GM12878 (cell line): Measurements from ENCODE around the gene NID1. TPM values are rescaled to one million over a fixed set of nuclear protein-coding genes. Genes with fewer than 3 reads are reported as not detected.

Source experiments
- ATAC-seq: fragments of 200-7000 bp; cut with Tn5 transposase; 3 replicates; pipeline ENCODE4 v1.9.1; 2020; ENCODE audit warnings: mild to moderate bottlenecking, moderate library complexity
- Bru-seq: library from RNA; stranded (reverse); fragments of 400-500 nt; gene quantifications from one replicate; lab custom pipeline; 2021; lab: Mats Ljungman, UMichigan
- BruChase-seq, 2 experiments: library from RNA; stranded (reverse); fragments of 400-500 nt; gene quantifications; one replicate each; lab custom pipeline; 2021; lab: Mats Ljungman, UMichigan
- BruUV-seq: library from RNA; stranded (reverse); fragments of 400-500 nt; replicated peaks from 2 replicates; lab custom pipeline; 2021; lab: Mats Ljungman, UMichigan
- CTCF ChIA-PET: fragments of 300-600 bp; sonication (Branson Sonifier 250); formaldehyde crosslinking; extraction: SDS; loops from one replicate; lab custom pipeline; 2021; ENCODE audit warnings: inconsistent platforms; lab: Yijun Ruan, JAX
- POLR2A ChIA-PET: fragments of 350-600 bp; formaldehyde crosslinking; extraction: SDS; loops from one replicate; lab custom pipeline; 2021; ENCODE audit warnings: inconsistent platforms; lab: Charles Lee
- RAD21 ChIA-PET: fragments of 300-600 bp; sonication (Branson Sonifier 250); formaldehyde crosslinking; loops from one replicate; lab custom pipeline; 2023; ENCODE audit warnings: antibody characterized with exemption; ENCODE audit not compliant: unreplicated experiment; lab: Charles Lee
- SMC1A ChIA-PET: fragments of 300-600 bp; sonication (Branson Sonifier 250); formaldehyde crosslinking; loops from one replicate; lab custom pipeline; 2023; ENCODE audit not compliant: unreplicated experiment, uncharacterized antibody; lab: Charles Lee
- DNase-seq: peaks from one replicate; pipeline ENCODE4 v3.0.0-alpha.2; 2011; ENCODE audit warnings: low read depth, low spot score
- FAIRE-seq: peaks from 3 replicates; lab custom pipeline; 2011; peaks lifted over from hg19 to GRCh38; lab: Jason Lieb, UNC
- H2AFZ ChIP-seq: 2 replicates; pipeline ENCODE4 v1.6.0; 2011; ENCODE audit warnings: low read depth, low read length, control low read depth; ENCODE audit not compliant: control insufficient read depth
- H3K27ac ChIP-seq: 2 replicates; pipeline ENCODE4 v1.5.1; 2011; ENCODE audit warnings: control low read depth; ENCODE audit not compliant: control insufficient read depth, insufficient read depth
- H3K27me3 ChIP-seq, 2 experiments: replicated peaks in 1 of 2; 2 replicates each; pipeline versions ENCODE4 v1.6.0 to v1.6.1; 2011; ENCODE audit warnings: low read length in 1 of 2; ENCODE audit not compliant: control insufficient read depth in 2 of 2, insufficient read depth in 2 of 2
- H3K36me3 ChIP-seq, 2 experiments: 2 replicates each; pipeline ENCODE4 v1.5.1; 2011; ENCODE audit warnings: low read length in 1 of 2; ENCODE audit not compliant: control insufficient read depth in 2 of 2, insufficient read depth in 2 of 2
- H3K4me1 ChIP-seq: 2 replicates; pipeline ENCODE4 v1.6.1; 2011; ENCODE audit warnings: mild to moderate bottlenecking, low read length, moderate library complexity, mixed read lengths; ENCODE audit not compliant: control insufficient read depth, insufficient read depth
- H3K4me2 ChIP-seq: 2 replicates; pipeline ENCODE4 v1.6.0; 2011; ENCODE audit warnings: control low read depth; ENCODE audit not compliant: control insufficient read depth, insufficient read depth
- H3K4me3 ChIP-seq: fragments of 200-600 bp; sonication (generic); 2 replicates; pipeline ENCODE4 v1.5.1; 2016
- H3K79me2 ChIP-seq: 2 replicates; pipeline ENCODE4 v1.6.0; 2011; ENCODE audit warnings: low read length; ENCODE audit not compliant: control insufficient read depth, insufficient read depth
- H3K9ac ChIP-seq: 2 replicates; pipeline ENCODE4 v1.8.0; 2011; ENCODE audit warnings: low read length, control low read depth, mixed read lengths; ENCODE audit not compliant: control insufficient read depth, insufficient read depth
- H3K9me3 ChIP-seq: replicated peaks from 3 replicates; pipeline ENCODE4 v1.5.1; 2011; ENCODE audit warnings: mild to moderate bottlenecking, low read length; ENCODE audit not compliant: control insufficient read depth, insufficient read depth
- H4K20me1 ChIP-seq: 2 replicates; pipeline ENCODE4 v1.6.0; 2011; ENCODE audit not compliant: control insufficient read depth, insufficient read depth
- IKZF1 ChIP-seq: fragments of 450-650 bp; conservative IDR thresholded peaks from 2 replicates; pipeline ENCODE4 v1.6.1; 2017; ENCODE audit warnings: antibody characterized with exemption, mild to moderate bottlenecking
- IKZF2 ChIP-seq, 2 experiments: fragments of 450-650 bp; IDR thresholded peaks; 2 replicates each; pipeline ENCODE4 v1.6.1; 2017; ENCODE audit warnings: mild to moderate bottlenecking in 2 of 2, moderate library complexity in 2 of 2
- LARP7 ChIP-seq: fragments of 450-650 bp; IDR thresholded peaks from 2 replicates; pipeline ENCODE4 v1.6.1; 2017; ENCODE audit warnings: mild to moderate bottlenecking
- NR2F1 ChIP-seq: fragments of 450-650 bp; conservative IDR thresholded peaks from 2 replicates; pipeline ENCODE4 v1.6.1; 2017; ENCODE audit warnings: mild to moderate bottlenecking
- SIX5 ChIP-seq: IDR thresholded peaks from 2 replicates; pipeline ENCODE4 v1.6.1; 2011; ENCODE audit warnings: mild to moderate bottlenecking, low read depth, low read length, moderate library complexity; ENCODE audit not compliant: severe bottlenecking
- SREBF1 ChIP-seq: IDR thresholded peaks from 2 replicates; pipeline ENCODE4 v1.6.1; 2012; ENCODE audit warnings: mild to moderate bottlenecking, low read length
- WGBS: methylation state at CpG from one replicate; pipeline ENCODE4 v1.1.6; 2016; ENCODE audit warnings: low lambda C conversion rate; ENCODE audit not compliant: insufficient replicate concordance, insufficient coverage; ENCODE audit errors: missing lambda C conversion rate; 5-methylcytosine and 5-hydroxymethylcytosine counted together
- in situ Hi-C: fragments of 300-500 bp; cut with MboI; formaldehyde crosslinking; loops from 9 replicates; pipeline ENCODE4 v1.14.3; 2018; ENCODE audit warnings: mixed read lengths
- intact Hi-C: fragments of 100-400 bp; cut with micrococcal nuclease; formaldehyde crosslinking; loops from one replicate; pipeline ENCODE4 v1.14.2; 2022; ENCODE audit not compliant: unreplicated experiment
- long read RNA-seq, 2 experiments: library from polyadenylated mRNA; unstranded; transcript quantifications; one replicate each; pipeline ENCODE4 v2.0.0, GENCODE V29; 2019 to 2020
- polyA minus RNA-seq, 3 experiments: library from RNA; depleted of rRNA, polyadenylated mRNA; stranded (reverse); fragments of >200 nt; gene quantifications; 2 replicates each; pipeline ENCODE4 v1.2.3, GENCODE V29; 2011
- polyA plus RNA-seq, 11 experiments: library from polyadenylated mRNA; depleted of rRNA in 4 of 11; unstranded in 6 of 11; stranded (reverse) in 5 of 11; fragments of >200 nt; fragmentation: Nextera tagmentation in 4 of 11; fragmentation: Illumina TruSeq in 1 of 11; extraction: Ambion mirVana in 4 of 11; extraction: Trizol in 1 of 11; gene quantifications; 1 replicate in 1 of 11; 2 replicates in 10 of 11; pipeline versions ENCODE4 v1.2.1 to v1.2.3, GENCODE V29; 2011 to 2016; ENCODE audit warnings: inconsistent platforms in 2 of 11, missing spikeins in 2 of 11, low read depth in 1 of 11
- total RNA-seq, 4 experiments: library from RNA; depleted of rRNA in 3 of 4; stranded (reverse); fragments of >200 nt in 3 of 4; fragmentation: Illumina TruSeq in 1 of 4; extraction: Trizol in 1 of 4; gene quantifications; 2 replicates each; pipeline versions ENCODE4 v1.2.1 to v1.2.3, GENCODE V29; 2013 to 2021
- TF ChIP-seq, protein P1 (sequence below): fragments of 450-650 bp; IDR thresholded peaks from 2 replicates; pipeline ENCODE4 v1.6.1; 2017; ENCODE audit warnings: mild to moderate bottlenecking, moderate library complexity
- TF ChIP-seq, protein P2 (sequence below): IDR thresholded peaks from 2 replicates; pipeline ENCODE4 v1.6.1; 2012; ENCODE audit warnings: low read depth, low read length, improper control_type of control experiment

The NID1 gene, protein sequence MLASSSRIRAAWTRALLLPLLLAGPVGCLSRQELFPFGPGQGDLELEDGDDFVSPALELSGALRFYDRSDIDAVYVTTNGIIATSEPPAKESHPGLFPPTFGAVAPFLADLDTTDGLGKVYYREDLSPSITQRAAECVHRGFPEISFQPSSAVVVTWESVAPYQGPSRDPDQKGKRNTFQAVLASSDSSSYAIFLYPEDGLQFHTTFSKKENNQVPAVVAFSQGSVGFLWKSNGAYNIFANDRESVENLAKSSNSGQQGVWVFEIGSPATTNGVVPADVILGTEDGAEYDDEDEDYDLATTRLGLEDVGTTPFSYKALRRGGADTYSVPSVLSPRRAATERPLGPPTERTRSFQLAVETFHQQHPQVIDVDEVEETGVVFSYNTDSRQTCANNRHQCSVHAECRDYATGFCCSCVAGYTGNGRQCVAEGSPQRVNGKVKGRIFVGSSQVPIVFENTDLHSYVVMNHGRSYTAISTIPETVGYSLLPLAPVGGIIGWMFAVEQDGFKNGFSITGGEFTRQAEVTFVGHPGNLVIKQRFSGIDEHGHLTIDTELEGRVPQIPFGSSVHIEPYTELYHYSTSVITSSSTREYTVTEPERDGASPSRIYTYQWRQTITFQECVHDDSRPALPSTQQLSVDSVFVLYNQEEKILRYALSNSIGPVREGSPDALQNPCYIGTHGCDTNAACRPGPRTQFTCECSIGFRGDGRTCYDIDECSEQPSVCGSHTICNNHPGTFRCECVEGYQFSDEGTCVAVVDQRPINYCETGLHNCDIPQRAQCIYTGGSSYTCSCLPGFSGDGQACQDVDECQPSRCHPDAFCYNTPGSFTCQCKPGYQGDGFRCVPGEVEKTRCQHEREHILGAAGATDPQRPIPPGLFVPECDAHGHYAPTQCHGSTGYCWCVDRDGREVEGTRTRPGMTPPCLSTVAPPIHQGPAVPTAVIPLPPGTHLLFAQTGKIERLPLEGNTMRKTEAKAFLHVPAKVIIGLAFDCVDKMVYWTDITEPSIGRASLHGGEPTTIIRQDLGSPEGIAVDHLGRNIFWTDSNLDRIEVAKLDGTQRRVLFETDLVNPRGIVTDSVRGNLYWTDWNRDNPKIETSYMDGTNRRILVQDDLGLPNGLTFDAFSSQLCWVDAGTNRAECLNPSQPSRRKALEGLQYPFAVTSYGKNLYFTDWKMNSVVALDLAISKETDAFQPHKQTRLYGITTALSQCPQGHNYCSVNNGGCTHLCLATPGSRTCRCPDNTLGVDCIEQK
- total RNA-seq (2013; cell fraction: nucleolus; rRNA removed): 52.1 and 55.0 TPM in 2 replicates
- total RNA-seq (2014; rRNA removed) (11.5 and 12.4 TPM in 2 replicates), total RNA-seq (2014; rRNA removed; fragmentation: Illumina TruSeq; extraction: Trizol) (6.1 and 6.4 TPM in 2 replicates), total RNA-seq (2021) (25.7 and 26.9 TPM in 2 replicates), polyA plus RNA-seq (2011; rRNA removed) (5.1 and 14.7 TPM in 2 replicates), polyA plus RNA-seq (2014; fragmentation: Illumina TruSeq; extraction: Trizol) (21.0 and 21.5 TPM in 2 replicates), polyA plus RNA-seq (2014; fragmentation: Nextera tagmentation; extraction: Ambion mirVana) (1 to 10 TPM; 4.2 to 4.9 TPM), polyA plus RNA-seq (2014; rRNA removed) (8.3 and 9.9 TPM in 2 replicates), polyA plus RNA-seq (2016; fragmentation: Nextera tagmentation; extraction: Ambion mirVana) (10 to 100 TPM; 11.1 to 13.0 TPM), polyA minus RNA-seq (2011; rRNA and poly(A)+ RNA removed) (16.6 and 21.5 TPM in 2 replicates), Bru-seq, nascent RNA (percentile 72 among the genes with signal in this experiment), BruChase-seq, experiment 1, labeled RNA remaining after a 6-hour chase (percentile 82 among the genes with signal in this experiment), BruChase-seq, experiment 2, labeled RNA remaining after a 2-hour chase (percentile 70 among the genes with signal in this experiment)
- 4.2 TPM for polyA plus RNA-seq (2011; ENCODE audit: low read depth)
- 10.7 and 18.2 TPM in 2 replicates for polyA plus RNA-seq (2011; cell fraction: cytosol; rRNA removed)
- 23.8 and 26.9 TPM in 2 replicates for polyA plus RNA-seq (2011; cell fraction: nucleus; rRNA removed)
- polyA plus RNA-seq (2012): 6.0 and 10.1 TPM in 2 replicates
- 13.9 and 16.1 TPM in 2 replicates for polyA minus RNA-seq (2011; cell fraction: cytosol; rRNA and poly(A)+ RNA removed)
- 8.1 and 10.8 TPM in 2 replicates for polyA minus RNA-seq (2011; cell fraction: nucleus; rRNA and poly(A)+ RNA removed)
- long read RNA-seq, experiment 1, partial matches to known transcripts: 1 of 3 reads
- long read RNA-seq, experiment 1, other reads (novel, unspliced or antisense): 2 of 3 reads
- long read RNA-seq, experiment 2, partial matches to known transcripts: 2 of 10 reads
- long read RNA-seq, experiment 2, other reads (novel, unspliced or antisense): 8 of 10 reads

DNA sequence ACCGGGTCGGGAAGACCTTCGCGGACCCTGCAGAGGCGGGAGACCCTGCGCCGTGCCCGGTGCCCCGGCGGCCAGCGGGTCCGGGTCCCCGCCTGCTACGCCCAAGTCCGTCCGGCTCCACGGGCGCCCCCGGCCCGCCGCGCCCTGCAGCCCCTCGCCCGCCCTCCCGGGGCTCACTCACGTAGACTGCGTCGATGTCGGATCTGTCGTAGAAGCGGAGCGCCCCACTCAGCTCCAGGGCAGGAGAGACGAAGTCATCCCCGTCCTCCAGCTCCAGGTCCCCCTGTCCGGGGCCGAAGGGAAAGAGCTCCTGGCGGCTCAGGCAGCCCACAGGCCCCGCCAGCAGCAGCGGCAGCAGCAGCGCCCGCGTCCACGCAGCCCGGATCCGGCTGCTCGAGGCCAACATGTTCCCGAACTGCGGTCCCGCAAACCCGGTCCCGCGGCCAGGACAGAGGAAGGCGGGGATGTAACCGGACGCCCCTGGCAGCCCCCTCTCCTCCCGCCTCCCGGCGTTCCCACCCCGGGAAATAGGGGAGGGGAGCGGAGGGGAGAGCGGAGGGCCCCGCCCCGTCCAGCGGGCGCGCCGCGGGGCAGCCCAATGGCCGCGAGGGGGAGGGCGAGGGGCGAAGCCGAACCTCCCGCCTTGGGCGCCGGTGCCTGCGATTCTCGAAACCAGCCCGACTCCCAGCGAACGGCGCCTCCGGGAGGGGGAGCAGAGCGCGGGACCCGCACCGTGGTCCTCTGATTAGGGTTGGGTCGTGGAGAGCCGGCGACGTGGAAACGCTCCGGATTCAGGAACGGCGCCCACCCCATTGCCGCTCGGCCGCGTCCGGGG is at the start of gene NID1:
Gene NID1 (minus strand): TSS at position 417 of the 835 bp plus-strand sequence. CDS start 11 bp downstream, at position 406.
- Histone ChIP-seq H3K4me2 (peak within 1 kb of the TSS; percentile 56), H3K9ac (peak within 1 kb of the TSS; percentile 69), H3K27me3 (no peaks in the 10 kb centered on the region), H4K20me1 (no peaks in the 10 kb centered on the region), H3K27ac (peak within 1 kb of the TSS; percentile 41), H3K9me3 (no peaks in the 10 kb centered on the region; the same call in 2 of the 3 replicates), H2AFZ (peak within 1 kb of the TSS; percentile 73), H3K4me1 (peaks cover 12% of the 10 kb centered on the region), H3K4me3 (peak within 1 kb of the TSS; percentile 70), H3K36me3 (no peaks in the 10 kb centered on the region), H3K79me2 (peaks cover 33% of the 10 kb centered on the region)
- ChIA-PET RAD21 (interaction anchor here (0.5 to 3.7 kb wide), 7 partner anchors 11 to 93 kb away, joined by 3 to 19 read pairs (median 4); no protein-coding TSS in a partner anchor), POLR2A (interaction anchor here (0.6 to 4.3 kb wide), 6 partner anchors 47 to 131 kb away, joined by 3 to 22 read pairs (median 4); no protein-coding TSS in a partner anchor), CTCF (interaction anchor here (0.8 to 2.3 kb wide), 4 partner anchors 27 to 93 kb away, joined by 3 to 5 read pairs (median 4); no protein-coding TSS in a partner anchor), SMC1A (interaction anchor here (0.6 to 1.2 kb wide), 5 partner anchors 64 to 199 kb away, joined by 3 to 4 read pairs (median 3); no protein-coding TSS in a partner anchor)
- peak; percentile 67 for ATAC-seq
- no peak for DNase-seq
- BruUV-seq: no TSS peak
- no peak for FAIRE-seq
- WGBS: 30% methylated on average over 59 of the region's 100 CpGs
- intact Hi-C loops (loop anchor here (5.0 kb wide), 1 partner anchor 198 kb away; the partner anchor contains the start of gene LYST), in situ Hi-C loops (no loop called here)
- TF ChIP-seq IKZF1 (peak; percentile 93), NR2F1 (0 out of 2 replicates have a peak, but pooled peaks have one; percentile 17), IKZF2 (IDR thresholded peaks at IDR 0.05) (peak in 1 of 2 experiments; percentile 56; a peak in 2 of 4 replicates), LARP7 (0 out of 2 replicates have a peak, but pooled peaks have one; percentile 35), SIX5 (no peak), SREBF1 (no peak)
- TF ChIP-seq, protein P1, sequence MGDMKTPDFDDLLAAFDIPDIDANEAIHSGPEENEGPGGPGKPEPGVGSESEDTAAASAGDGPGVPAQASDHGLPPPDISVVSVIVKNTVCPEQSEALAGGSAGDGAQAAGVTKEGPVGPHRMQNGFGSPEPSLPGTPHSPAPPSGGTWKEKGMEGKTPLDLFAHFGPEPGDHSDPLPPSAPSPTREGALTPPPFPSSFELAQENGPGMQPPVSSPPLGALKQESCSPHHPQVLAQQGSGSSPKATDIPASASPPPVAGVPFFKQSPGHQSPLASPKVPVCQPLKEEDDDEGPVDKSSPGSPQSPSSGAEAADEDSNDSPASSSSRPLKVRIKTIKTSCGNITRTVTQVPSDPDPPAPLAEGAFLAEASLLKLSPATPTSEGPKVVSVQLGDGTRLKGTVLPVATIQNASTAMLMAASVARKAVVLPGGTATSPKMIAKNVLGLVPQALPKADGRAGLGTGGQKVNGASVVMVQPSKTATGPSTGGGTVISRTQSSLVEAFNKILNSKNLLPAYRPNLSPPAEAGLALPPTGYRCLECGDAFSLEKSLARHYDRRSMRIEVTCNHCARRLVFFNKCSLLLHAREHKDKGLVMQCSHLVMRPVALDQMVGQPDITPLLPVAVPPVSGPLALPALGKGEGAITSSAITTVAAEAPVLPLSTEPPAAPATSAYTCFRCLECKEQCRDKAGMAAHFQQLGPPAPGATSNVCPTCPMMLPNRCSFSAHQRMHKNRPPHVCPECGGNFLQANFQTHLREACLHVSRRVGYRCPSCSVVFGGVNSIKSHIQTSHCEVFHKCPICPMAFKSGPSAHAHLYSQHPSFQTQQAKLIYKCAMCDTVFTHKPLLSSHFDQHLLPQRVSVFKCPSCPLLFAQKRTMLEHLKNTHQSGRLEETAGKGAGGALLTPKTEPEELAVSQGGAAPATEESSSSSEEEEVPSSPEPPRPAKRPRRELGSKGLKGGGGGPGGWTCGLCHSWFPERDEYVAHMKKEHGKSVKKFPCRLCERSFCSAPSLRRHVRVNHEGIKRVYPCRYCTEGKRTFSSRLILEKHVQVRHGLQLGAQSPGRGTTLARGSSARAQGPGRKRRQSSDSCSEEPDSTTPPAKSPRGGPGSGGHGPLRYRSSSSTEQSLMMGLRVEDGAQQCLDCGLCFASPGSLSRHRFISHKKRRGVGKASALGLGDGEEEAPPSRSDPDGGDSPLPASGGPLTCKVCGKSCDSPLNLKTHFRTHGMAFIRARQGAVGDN: peak; percentile 42; the same call in 1 of the 2 replicates
- TF ChIP-seq, protein P2, sequence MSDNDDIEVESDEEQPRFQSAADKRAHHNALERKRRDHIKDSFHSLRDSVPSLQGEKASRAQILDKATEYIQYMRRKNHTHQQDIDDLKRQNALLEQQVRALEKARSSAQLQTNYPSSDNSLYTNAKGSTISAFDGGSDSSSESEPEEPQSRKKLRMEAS: 0 out of 2 replicates have a peak, but pooled peaks have one; percentile 18
